DMS153 treated with DMSO at 0.1 percent for 48 hours (cell line): ENCODE data around the gene PRKCH.

Experiments used
- DNase-seq: peaks from one replicate; lab custom pipeline; 2025; ENCODE audit not compliant: unreplicated experiment; lab: John Stamatoyannopoulos, UW

Gene PRKCH

GRCh38 chr14:61484826-61485584 lies 163.6 kb downstream of the PRKCH start:
- DNase-seq, result no peak

GRCh38 chr14:61485661-61486060 lies 164.3 kb downstream of the PRKCH start:
- no peak for DNase-seq

GRCh38 chr14:61486930-61487495 lies 165.6 kb downstream of the PRKCH start:
- no peak for DNase-seq

- DNase-seq, result no peak
Measured at GRCh38 chr14:61488417-61489401, 167.3 kb downstream of the PRKCH start.

GRCh38 chr14:61489512-61489911 lies 168.1 kb downstream of the PRKCH start:
- no peak for DNase-seq

GRCh38 chr14:61489932-61490331 lies 168.6 kb downstream of the PRKCH start:
- DNase-seq, result no peak

GRCh38 chr14:61491224-61491623 lies 169.8 kb downstream of the PRKCH start:
- no peak for DNase-seq

- no peak for DNase-seq
Measured at GRCh38 chr14:61491876-61492434, 170.6 kb downstream of the PRKCH start.

- DNase-seq, result no peak
Measured at GRCh38 chr14:61492474-61492873, 171.1 kb downstream of the PRKCH start.

GRCh38 chr14:61493239-61493638 lies 171.9 kb downstream of the PRKCH start:
- DNase-seq, result no peak

- DNase-seq, result no peak
Measured at GRCh38 chr14:61494018-61494417, 172.6 kb downstream of the PRKCH start.

- no peak for DNase-seq
Measured at GRCh38 chr14:61495809-61496208, 174.4 kb downstream of the PRKCH start.

- no peak for DNase-seq
Measured at GRCh38 chr14:61498303-61498702, 176.9 kb downstream of the PRKCH start.

GRCh38 chr14:61498811-61499210 lies 177.4 kb downstream of the PRKCH start:
- no peak for DNase-seq

- no peak for DNase-seq
Measured at GRCh38 chr14:61499991-61500390, 178.6 kb downstream of the PRKCH start.

GRCh38 chr14:61501714-61502458 lies 180.5 kb downstream of the PRKCH start:
- no peak for DNase-seq

GRCh38 chr14:61502459-61503093 lies 181.2 kb downstream of the PRKCH start:
- no peak for DNase-seq

- no peak for DNase-seq
Measured at GRCh38 chr14:61503167-61503801, 181.9 kb downstream of the PRKCH start.

GRCh38 chr14:61504901-61505300 lies 183.5 kb downstream of the PRKCH start:
- no peak for DNase-seq
